ENCODE results near the gene TRIM66.
A peak's percentile ranks its signal among the peaks of the same experiment; 100 is the strongest.
"Not testable (repeated sequence)": the region's sequence is repeated elsewhere in the genome, so short reads cannot be mapped to it uniquely, and the experiment has no call there.

The TRIM66 gene

DNA sequence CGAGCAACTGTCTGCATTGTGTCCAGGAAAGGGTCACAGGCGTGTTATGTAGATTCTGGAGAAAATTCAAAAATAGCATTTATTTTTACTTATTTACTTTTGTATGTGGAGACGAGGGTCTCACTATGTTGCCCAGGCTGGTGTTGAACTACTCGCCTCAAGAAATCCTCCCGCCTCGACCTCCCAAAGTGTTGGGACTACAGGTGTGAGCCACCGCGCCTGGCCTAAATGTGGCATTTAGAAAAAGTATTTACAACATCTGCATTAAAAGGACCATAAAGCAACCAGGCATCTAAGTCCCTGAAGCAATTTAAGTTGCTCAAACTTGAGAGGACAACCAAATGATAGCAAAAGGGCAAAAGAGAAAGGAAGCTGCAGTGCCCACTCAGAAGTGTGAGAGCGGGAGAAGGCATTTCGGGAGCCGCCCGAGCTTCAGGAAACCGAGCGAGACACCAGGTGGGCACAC, 595 bp downstream of the TRIM66 start:
- no peak for TF ChIP-seq CTCF (IDR thresholded peaks at IDR 0.05; ENCODE audit: low read depth, low read length, missing control alignments)
- peak overlapping the region; percentile 77 for H3K4me3 ChIP-seq (replicated peaks; ENCODE audit: low read depth, low read length)
- no peak for DNase-seq (ENCODE audit: extremely low read depth, low read depth)

GRCh38 chr11:8679006-8679405, 3.5 kb downstream of the TRIM66 start:
- TF ChIP-seq CTCF (IDR thresholded peaks at IDR 0.05; ENCODE audit: low read depth, low read length, missing control alignments): no peak
- no peak for DNase-seq (ENCODE audit: extremely low read depth, low read depth)
- no peak overlapping the region for H3K4me3 ChIP-seq (replicated peaks; ENCODE audit: low read depth, low read length)

- TF ChIP-seq CTCF (IDR thresholded peaks at IDR 0.05; ENCODE audit: low read depth, low read length, missing control alignments): no peak
- no peak overlapping the region for H3K4me3 ChIP-seq (replicated peaks; ENCODE audit: low read depth, low read length)
- DNase-seq (ENCODE audit: extremely low read depth, low read depth): no peak
Measured at GRCh38 chr11:8676458-8676857, 6.0 kb downstream of the TRIM66 start.

- TF ChIP-seq CTCF (IDR thresholded peaks at IDR 0.05; ENCODE audit: low read depth, low read length, missing control alignments): no peak
- no peak for DNase-seq (ENCODE audit: extremely low read depth, low read depth)
- no peak overlapping the region for H3K4me3 ChIP-seq (replicated peaks; ENCODE audit: low read depth, low read length)
Measured at GRCh38 chr11:8674859-8675258, 7.6 kb downstream of the TRIM66 start.

GRCh38 chr11:8672346-8672745, 10.1 kb downstream of the TRIM66 start:
- H3K4me3 ChIP-seq (replicated peaks; ENCODE audit: low read depth, low read length): no peak overlapping the region
- TF ChIP-seq CTCF (IDR thresholded peaks at IDR 0.05; ENCODE audit: low read depth, low read length, missing control alignments): no peak

DNA sequence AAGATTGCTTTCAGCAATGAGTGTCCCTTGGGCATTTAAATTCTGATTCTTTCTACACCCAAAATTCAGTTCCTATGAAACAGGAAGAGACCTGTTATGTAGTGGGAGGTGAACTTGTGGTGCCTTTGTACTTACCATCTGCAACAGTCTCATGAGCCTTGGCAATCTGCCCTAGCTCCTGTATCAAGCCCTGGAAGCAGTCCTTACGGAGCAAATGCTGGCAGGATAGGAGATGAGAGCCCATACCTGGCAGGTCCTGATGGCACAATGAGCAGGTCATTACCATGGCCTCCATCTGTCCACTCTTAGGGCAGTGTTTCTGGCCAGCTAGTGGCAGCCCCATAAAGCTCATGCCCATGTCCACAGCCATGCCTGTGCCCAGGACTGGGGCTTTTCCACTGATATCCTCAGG, 10.8 kb downstream of the TRIM66 start:
- peak; percentile 81 for DNase-seq (ENCODE audit: extremely low read depth, low read depth)
- no peak overlapping the region for H3K4me3 ChIP-seq (replicated peaks; ENCODE audit: low read depth, low read length)
- TF ChIP-seq CTCF (IDR thresholded peaks at IDR 0.05; ENCODE audit: low read depth, low read length, missing control alignments): no peak

More at GRCh38 chr11:8672346-8672745, 10.1 kb downstream of the TRIM66 start:
- DNase-seq (ENCODE audit: extremely low read depth, low read depth): no peak

DNA sequence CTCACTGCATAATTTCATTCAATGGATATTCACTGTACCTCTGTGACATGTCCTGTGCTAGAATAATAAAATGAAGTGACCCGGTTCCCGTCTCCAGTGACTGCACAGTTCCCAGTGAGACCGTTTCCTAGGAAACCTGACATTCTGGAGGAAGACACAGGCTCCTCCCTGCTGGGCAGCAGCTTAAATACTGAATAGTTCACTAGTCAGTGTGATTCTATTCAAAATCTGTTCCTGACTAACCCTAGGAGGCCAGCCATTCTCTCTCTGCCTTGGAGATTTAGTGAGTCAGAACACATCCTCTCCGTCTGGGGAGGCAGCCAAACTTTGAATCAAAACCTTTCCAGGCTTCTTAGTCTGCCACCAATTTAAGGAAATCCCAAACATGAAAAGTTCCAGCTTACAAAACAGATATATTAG, 11.3 kb downstream of the TRIM66 start:
- peak; percentile 92 for DNase-seq (ENCODE audit: extremely low read depth, low read depth)
- TF ChIP-seq CTCF (IDR thresholded peaks at IDR 0.05; ENCODE audit: low read depth, low read length, missing control alignments): no peak
- no peak overlapping the region for H3K4me3 ChIP-seq (replicated peaks; ENCODE audit: low read depth, low read length)

DNA sequence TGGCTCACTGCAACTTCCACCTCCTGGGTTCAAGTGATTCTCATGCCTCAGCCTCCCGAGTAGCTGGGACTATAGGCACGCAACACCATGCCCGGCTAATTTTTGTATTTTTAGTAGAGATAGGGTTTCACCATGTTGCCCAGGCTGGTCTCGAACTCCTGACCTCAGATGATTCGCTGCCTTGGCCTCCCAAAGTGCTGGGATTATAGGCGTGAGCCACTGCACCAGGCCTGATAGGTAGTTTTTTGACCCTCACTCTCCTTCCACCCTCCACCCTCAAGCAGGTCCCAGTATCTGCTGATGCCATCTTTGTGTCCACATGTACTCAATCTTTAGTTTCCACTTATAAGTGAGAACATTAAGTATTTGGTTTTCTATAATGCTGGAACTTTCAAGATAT, 12.4 kb downstream of the TRIM66 start:
- DNase-seq (ENCODE audit: extremely low read depth, low read depth); H3K4me3 ChIP-seq (replicated peaks; ENCODE audit: low read depth, low read length): not testable (repeated sequence)
